Kidney tubule cell (primary cell): Measurements from ENCODE around the gene CELA2B.
"Not testable (repeated sequence)": the region's sequence is repeated elsewhere in the genome, so short reads cannot be mapped to it uniquely, and the experiment has no call there.

Experiments used
- DNase-seq: peaks from one replicate; pipeline ENCODE4 v3.0.0-alpha.2; 2018; ENCODE audit warnings: low spot score

CELA2B gene

DNA sequence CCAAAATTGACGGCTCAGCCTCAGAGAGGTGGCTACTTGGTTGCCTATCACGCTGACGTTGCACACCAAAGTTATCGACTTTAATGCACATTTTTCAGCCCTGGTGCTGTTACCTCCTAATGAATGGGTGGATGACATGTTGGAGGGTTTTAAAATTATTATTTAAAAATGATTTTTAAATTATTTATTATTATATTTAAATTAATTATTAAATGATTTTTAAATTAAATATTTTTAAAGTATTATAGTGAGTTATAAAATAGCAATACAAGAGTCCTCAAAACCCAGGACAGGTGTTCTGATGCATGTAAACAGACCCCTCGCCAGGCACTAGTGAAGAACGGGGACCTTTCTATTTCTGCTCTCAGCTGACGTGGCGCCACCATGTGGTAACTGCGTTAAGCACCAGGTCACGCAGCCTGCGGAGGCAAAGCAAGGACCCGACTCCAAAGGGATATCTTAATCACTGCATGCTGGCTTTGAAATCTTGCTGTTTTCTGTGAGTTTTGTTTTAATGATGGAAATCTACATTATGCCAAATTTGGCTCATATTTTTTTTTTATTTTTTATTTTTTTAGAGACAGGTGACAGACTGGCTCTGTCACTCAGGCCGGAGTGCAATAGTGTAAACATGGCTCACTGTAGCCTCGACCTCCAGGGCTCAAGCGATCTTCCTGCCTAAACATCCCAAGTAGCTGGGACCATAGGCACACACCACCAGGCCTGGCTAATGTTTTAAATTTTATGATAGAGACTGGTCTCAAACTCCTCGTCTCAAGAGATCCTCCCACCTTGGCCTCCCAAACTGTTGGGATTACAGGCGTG lies 25.5 kb downstream of the CELA2B start:
- DNase-seq = peak; percentile 45

GRCh38 chr1:15504436-15504835 lies 28.5 kb downstream of the CELA2B start:
- no peak for DNase-seq

DNA sequence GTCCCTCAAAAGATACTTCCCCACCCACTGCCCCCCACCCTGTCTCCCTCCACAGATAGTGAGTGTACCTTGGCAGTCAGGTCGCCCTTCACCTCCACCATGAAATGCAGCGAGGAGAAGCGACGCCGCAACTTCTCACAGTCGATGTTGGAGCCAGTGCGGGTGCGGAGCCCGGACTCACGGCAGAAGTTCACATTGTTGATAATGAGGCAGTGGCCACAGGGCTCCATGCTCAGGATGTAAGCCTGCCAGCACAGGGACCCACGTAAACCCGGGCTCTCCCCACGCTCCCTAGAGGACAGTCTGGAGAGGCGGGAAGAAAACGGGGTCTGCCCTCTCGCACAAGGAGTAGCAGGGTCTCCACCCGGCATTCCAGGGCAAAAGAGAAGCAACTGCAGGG lies 30.9 kb downstream of the CELA2B start:
- DNase-seq = no peak

DNA sequence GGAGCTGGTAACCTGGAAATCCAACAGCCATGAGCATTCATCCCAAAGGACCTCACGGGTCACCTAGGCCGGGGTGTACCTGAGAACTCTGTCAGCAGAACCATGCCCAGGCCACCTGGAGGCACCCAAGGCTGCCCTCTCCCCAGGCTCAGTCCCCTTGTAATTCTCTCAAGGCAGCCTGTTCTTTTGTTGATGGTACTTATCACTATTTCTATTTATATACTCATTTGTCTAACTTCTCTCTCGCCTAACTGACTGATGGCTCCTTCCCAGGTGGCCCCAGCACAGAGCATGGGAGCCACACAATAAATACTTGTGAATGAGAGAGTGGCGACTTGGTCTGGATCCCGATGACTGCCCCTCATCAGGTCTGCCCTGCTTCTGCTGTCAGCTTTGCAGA lies 31.4 kb downstream of the CELA2B start:
- no peak for DNase-seq

- no peak for DNase-seq
These were observed 33.0 kb downstream of the CELA2B start for GRCh38 chr1:15508700-15509487.

DNA sequence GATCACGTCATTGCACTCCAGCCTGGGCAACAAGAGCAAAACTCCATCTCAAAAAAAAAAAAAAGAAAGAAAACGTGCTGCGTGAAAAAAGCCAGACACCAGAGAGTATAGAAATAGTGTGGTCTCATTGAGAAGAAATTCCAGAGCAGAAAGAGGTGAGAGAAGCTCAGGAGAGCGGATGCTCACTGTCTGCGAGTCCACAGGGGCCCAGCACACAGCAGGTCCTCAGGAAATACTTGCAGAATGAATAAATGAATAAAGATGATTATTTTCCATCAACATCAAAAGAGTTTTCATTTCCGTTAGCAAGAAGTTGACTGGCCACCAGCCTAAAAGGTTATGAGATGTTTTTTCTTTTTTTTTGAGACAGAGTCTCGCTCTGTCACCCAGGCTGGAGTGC lies 33.7 kb downstream of the CELA2B start:
- no peak for DNase-seq

GRCh38 chr1:15510611-15511405 lies 34.9 kb downstream of the CELA2B start:
- peak; percentile 10 for DNase-seq

- DNase-seq = no peak
These were observed 37.3 kb downstream of the CELA2B start for GRCh38 chr1:15513192-15513591.

GRCh38 chr1:15513919-15514318 lies 38.0 kb downstream of the CELA2B start:
- no peak for DNase-seq

- DNase-seq = not testable (repeated sequence)
These were observed 38.7 kb downstream of the CELA2B start for GRCh38 chr1:15514557-15514956.

DNA sequence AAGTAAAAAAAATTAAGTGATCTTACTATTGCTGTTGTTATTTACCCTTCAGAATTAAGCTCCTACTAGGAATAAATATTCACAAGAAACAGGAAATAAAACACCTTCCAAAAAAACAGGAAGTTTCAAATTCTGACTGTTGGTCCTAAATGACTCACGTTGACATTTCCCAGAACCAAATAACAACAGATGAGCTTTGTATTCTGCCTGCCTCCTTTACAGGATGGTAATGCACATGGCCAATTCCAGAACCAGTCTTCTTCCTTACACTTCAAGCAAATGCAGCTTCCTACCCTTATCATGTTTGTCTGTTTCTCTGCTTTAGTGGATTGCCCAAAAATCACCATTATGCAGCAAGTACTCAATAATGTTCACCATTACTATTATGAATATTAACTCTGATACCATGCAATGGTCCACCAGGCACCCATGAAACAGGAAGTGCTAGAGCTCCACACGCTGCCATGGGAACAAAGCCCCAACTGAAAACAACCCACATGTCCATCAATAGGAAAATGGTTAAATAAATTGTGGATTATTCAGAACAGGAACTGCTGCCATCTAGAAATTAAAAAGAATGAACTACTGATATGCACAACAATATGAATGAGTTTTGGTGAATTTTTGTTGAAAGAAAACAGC lies 39.2 kb downstream of the CELA2B start:
- DNase-seq = no peak

GRCh38 chr1:15519625-15520024 lies 43.7 kb downstream of the CELA2B start:
- no peak for DNase-seq

GRCh38 chr1:15521206-15521906 lies 45.5 kb downstream of the CELA2B start:
- DNase-seq = peak; percentile 22

DNA sequence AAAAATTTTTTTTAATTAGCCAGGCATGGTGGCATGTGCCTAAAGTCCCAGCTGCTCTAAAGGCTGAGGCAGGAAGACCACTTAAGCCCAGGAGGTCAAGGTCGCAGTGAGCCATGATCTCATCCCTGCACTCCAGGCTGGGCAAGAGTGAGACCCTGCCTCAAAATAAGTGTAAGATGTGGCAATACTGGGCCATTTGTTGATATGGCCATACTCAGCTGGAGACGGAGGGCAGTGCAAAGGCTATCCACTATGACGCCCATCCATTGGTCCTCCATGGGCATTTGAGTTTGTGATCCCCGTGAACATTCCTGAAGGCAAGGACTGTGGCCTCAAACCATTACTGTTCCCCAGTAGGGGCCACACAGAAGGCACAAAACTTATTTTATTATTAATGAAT lies 46.6 kb downstream of the CELA2B start:
- no peak for DNase-seq

GRCh38 chr1:15523104-15524020 lies 47.5 kb downstream of the CELA2B start:
- DNase-seq = no peak

DNA sequence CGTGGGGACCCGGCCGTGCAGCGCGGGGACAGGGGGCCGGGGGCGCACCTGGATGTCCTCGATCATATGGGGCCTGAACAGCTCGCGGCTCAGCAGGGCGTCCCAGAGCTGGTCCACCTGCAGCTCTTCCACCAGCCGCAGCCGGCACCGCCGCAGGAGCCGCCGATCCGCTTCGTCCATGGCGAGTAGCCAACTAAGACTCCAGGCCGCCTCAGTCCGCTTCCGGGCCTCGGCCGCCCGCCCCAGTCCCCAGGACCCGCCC lies 48.0 kb downstream of the CELA2B start, which contains the start of gene CASP9:
CASP9 (minus strand) TSS at position 195 of the 262 bp plus-strand sequence; CDS start at position 180, 15 bp downstream.
- DNase-seq = no peak

DNA sequence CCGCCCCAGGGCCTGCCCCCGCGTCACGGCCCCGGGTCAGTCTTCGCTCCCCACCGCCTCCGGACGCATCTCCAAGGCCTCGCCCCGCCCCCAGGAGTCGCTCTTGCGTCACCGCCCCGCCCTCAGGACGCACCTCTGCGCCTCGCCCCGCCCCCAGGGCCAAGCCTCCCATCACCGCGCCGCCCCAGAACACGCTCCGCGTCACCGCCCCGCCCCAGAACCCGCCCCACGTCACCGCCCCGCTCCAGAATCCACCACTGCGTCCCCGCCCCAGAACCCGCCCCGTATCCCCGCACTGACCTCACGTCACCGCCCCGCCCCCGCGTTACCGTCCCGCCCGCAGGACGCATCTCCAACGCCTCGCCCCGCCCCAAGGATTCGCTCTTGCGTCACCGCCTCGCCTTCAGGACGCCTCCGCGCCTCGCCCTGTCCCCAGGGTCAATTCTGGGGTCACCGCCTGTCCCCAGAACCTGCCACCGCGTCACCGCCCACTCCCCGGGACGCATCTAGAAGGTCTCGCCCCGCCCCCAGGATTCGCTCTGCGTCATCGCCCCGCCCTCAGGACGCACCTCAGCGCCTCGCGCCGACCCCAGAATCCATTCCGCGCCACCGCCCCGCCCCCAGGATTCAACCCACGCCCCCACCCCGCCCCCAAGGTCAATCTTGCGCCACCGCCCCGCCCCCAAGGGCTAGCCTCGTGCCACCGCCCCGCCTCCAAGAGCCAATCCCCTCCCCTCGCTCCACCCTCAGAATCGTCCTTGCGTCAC lies 48.6 kb downstream of the CELA2B start:
- peak; percentile 98 for DNase-seq

DNA sequence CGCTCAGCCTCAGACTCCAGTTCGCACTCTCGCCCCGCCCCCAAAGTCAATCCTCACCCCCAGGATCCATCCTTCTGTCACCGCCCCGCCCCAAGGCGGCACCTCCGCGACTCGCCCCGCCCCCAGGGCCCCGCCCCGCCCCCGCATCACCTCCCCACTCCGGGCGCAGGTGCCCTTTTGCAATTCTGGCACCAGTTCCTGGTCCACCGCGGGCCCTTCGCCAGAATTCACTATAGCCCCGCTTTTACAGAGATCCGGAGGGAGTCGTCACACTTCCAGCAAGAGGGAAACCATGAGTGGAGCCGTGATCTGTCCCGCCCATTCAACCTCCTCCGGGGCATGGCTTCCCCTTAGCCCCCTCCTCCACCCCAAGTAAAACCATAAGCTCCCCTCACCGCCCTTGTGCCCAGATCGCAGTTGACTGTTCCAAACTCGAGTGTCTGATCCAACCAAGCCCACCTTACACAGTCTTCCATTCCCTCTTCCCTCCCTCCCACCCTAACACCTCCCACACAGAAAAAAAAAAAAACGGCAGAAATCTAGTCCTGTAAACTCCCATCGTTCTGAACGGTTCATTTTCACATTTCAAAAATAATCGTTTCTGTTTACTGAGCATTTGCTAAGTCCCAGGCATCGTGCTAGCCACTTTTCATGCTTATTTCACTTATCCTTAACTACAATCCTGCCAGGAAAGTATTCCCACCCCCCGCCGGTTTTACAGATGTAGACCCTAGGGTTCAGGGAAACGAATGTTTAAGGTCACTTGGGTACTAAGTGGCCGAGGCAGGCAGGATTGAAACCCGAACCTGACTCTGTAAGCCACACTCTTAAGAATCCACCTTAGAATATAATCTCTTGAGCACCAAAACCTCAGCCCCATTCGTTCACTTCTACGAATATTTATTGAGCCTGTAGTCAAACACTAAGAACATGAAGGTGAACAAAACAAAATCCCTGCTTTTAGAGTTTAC lies 49.4 kb downstream of the CELA2B start:
- DNase-seq = peak; percentile 10
